ENCODE measurements around the gene THADA.
"Not testable (repeated sequence)": the region's sequence is repeated elsewhere in the genome, so short reads cannot be mapped to it uniquely, and the experiment has no call there.

The THADA gene

GRCh38 chr2:43302182-43302960, 293.5 kb downstream of the THADA start:
- no peak overlapping the region for H3K9ac ChIP-seq
- H3K79me2 ChIP-seq: peaks cover 2% of the 10 kb centered on the region
- H3K27ac ChIP-seq: no peak overlapping the region
- no peak overlapping the region for H2AFZ ChIP-seq
- H3K4me1 ChIP-seq: peaks cover 4% of the 10 kb centered on the region
- TF ChIP-seq CTCF (IDR thresholded peaks at IDR 0.05): no peak
- no peaks in the 10 kb centered on the region for H3K36me3 ChIP-seq (ENCODE audit: control insufficient read depth, insufficient read depth, low read length)
- H3K9me3 ChIP-seq (ENCODE audit: control insufficient read depth, low read length): no peaks in the 10 kb centered on the region
- H3K27me3 ChIP-seq (ENCODE audit: control insufficient read depth, insufficient read depth, low read length): no peaks in the 10 kb centered on the region
- no peak overlapping the region for H3K4me2 ChIP-seq (ENCODE audit: low read length)
- H3K4me3 ChIP-seq (ENCODE audit: low read depth, low read length): no peak overlapping the region

DNA sequence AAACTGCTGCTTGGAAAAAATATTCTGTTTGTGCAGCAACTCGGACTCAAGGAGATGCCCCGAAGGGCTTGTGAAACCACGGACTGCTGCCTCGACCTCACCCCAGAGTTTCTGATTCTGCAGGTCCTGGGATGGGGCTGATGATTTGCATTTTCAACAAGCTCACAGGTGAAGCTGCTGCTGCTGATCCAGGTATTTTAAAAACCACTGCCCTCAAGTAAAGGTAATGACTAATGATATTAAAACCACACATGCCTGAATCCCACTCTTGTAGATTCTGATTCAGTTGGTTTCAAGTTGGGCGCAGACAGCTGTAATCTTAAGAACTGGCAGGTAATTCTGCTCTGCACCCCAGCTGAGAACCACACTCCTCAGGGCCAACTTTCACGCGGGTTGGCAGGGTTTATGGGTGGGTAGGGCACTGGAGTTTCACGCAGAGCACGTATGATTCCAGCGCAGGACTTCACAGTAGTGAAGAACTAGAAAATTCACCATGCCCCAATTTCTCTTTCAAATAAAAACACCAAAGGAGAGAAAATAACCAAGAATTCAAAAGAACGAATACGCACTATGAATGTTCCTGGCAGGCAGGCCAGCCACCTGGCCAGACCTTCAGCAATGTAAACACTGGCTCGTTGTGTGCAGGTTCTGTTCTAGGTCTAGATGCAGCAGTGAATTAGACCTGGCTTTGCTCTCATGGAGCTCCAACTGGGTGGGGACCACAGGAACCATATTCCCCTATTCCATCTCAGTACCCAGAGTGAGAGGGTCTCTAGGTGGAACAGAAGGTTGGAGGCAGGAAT, 294.9 kb downstream of the THADA start:
- H3K4me3 ChIP-seq (ENCODE audit: low read depth, low read length): no peak overlapping the region
- H3K79me2 ChIP-seq: peaks cover 2% of the 10 kb centered on the region
- H3K36me3 ChIP-seq (ENCODE audit: control insufficient read depth, insufficient read depth, low read length): no peaks in the 10 kb centered on the region
- no peaks in the 10 kb centered on the region for H3K27me3 ChIP-seq (ENCODE audit: control insufficient read depth, insufficient read depth, low read length)
- no peak overlapping the region for H3K4me2 ChIP-seq (ENCODE audit: low read length)
- H3K9ac ChIP-seq: no peak overlapping the region
- TF ChIP-seq CTCF (IDR thresholded peaks at IDR 0.05): no peak
- no peak overlapping the region for H3K27ac ChIP-seq
- peaks cover 4% of the 10 kb centered on the region for H3K4me1 ChIP-seq
- H3K9me3 ChIP-seq (ENCODE audit: control insufficient read depth, low read length): no peaks in the 10 kb centered on the region
- H2AFZ ChIP-seq: no peak overlapping the region

DNA sequence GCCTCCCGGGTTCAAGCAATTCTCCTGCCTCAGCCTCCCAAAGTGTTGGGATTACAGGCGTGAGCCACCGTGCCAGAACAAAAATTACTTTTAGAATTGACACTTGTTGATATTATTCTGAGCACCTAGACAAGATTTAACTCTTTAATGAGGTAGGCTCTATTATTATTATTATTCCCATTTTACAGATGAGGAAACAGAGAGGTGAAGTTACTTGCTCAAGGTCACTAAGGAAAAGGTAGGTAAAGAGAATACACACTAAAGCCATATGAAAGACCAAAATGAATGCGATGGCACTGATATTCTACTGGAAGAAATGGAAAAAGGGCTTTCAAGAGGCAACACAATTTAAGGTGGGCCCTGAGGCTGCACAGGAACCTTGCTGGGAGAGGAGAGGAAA, 295.6 kb downstream of the THADA start:
- no peak for TF ChIP-seq CTCF (IDR thresholded peaks at IDR 0.05)
- Histone ChIP-seq H3K9me3 (ENCODE audit: control insufficient read depth, low read length) (no peaks in the 10 kb centered on the region), H3K36me3 (ENCODE audit: control insufficient read depth, insufficient read depth, low read length) (no peaks in the 10 kb centered on the region), H3K9ac (no peak overlapping the region), H3K4me1 (peaks cover 2% of the 10 kb centered on the region), H2AFZ (no peak overlapping the region), H3K4me2 (ENCODE audit: low read length) (no peak overlapping the region), H3K27ac (no peak overlapping the region), H3K79me2 (peaks cover 2% of the 10 kb centered on the region), H3K4me3 (ENCODE audit: low read depth, low read length) (no peak overlapping the region), H3K27me3 (ENCODE audit: control insufficient read depth, insufficient read depth, low read length) (no peaks in the 10 kb centered on the region)

GRCh38 chr2:43298500-43298899, 297.3 kb downstream of the THADA start:
- Histone ChIP-seq H3K4me3 (ENCODE audit: low read depth, low read length) (no peak overlapping the region), H3K27ac (no peak overlapping the region), H3K4me2 (ENCODE audit: low read length) (no peak overlapping the region), H3K79me2 (peaks cover 2% of the 10 kb centered on the region), H3K9ac (no peak overlapping the region), H3K9me3 (ENCODE audit: control insufficient read depth, low read length) (no peaks in the 10 kb centered on the region), H3K4me1 (no peaks in the 10 kb centered on the region), H2AFZ (no peak overlapping the region), H3K27me3 (ENCODE audit: control insufficient read depth, insufficient read depth, low read length) (no peaks in the 10 kb centered on the region), H3K36me3 (ENCODE audit: control insufficient read depth, insufficient read depth, low read length) (no peaks in the 10 kb centered on the region)
- TF ChIP-seq CTCF (IDR thresholded peaks at IDR 0.05): no peak

GRCh38 chr2:43297740-43298139, 298.1 kb downstream of the THADA start:
- H3K36me3 ChIP-seq (ENCODE audit: control insufficient read depth, insufficient read depth, low read length); H3K4me2 ChIP-seq (ENCODE audit: low read length); H3K4me1 ChIP-seq; H3K4me3 ChIP-seq (ENCODE audit: low read depth, low read length); H3K27ac ChIP-seq; H3K27me3 ChIP-seq (ENCODE audit: control insufficient read depth, insufficient read depth, low read length); H3K9me3 ChIP-seq (ENCODE audit: control insufficient read depth, low read length); H3K79me2 ChIP-seq; H3K9ac ChIP-seq; H2AFZ ChIP-seq: not testable (repeated sequence)

Data from parathyroid adenoma (tissue), 2 donors.